OCI-LY7 (cell line): ENCODE measurements around the gene KIF14. TPM values are rescaled to one million over a fixed set of nuclear protein-coding genes. Genes with fewer than 3 reads are reported as not detected.

Source experiments
- BruUV-seq: library from RNA; stranded (reverse); fragments of 400-500 nt; replicated peaks from 2 replicates; lab custom pipeline; 2021; lab: Mats Ljungman, UMichigan
- CTCF ChIA-PET: fragments of 300-600 bp; sonication (Branson Sonifier 250); formaldehyde crosslinking; loops from one replicate; lab custom pipeline; 2022; ENCODE audit warnings: antibody characterized with exemption; ENCODE audit not compliant: unreplicated experiment; lab: Charles Lee
- POLR2A ChIA-PET: fragments of 300-600 bp; sonication (Branson Sonifier 250); formaldehyde crosslinking; loops from one replicate; lab custom pipeline; 2022; ENCODE audit warnings: antibody characterized with exemption; lab: Charles Lee
- DNase-seq: peaks from one replicate; pipeline ENCODE4 v3.0.0-alpha.2; 2015; ENCODE audit warnings: low spot score
- H2AFZ ChIP-seq: fragments of 200-600 bp; sonication (generic), shearing (Covaris generic); 2 replicates; pipeline ENCODE4 v1.6.1; 2014; ENCODE audit warnings: mild to moderate bottlenecking, antibody characterized with exemption, low read length, moderate library complexity
- H3K27ac ChIP-seq: fragments of 200-600 bp; sonication (generic); 2 replicates; pipeline ENCODE4 v1.5.1; 2014; ENCODE audit warnings: mixed run types, low read depth, mild to moderate bottlenecking, moderate library complexity, low read length, inconsistent platforms; ENCODE audit not compliant: poor library complexity, severe bottlenecking
- H3K36me3 ChIP-seq: fragments of 200-600 bp; sonication (generic); 2 replicates; pipeline ENCODE4 v1.6.1; 2014; ENCODE audit warnings: mild to moderate bottlenecking, antibody characterized with exemption, low read length, moderate library complexity, mixed read lengths; ENCODE audit not compliant: insufficient read depth
- H3K4me1 ChIP-seq: fragments of 200-600 bp; sonication (generic); 2 replicates; pipeline ENCODE4 v1.5.1; 2014; ENCODE audit warnings: mild to moderate bottlenecking, low read length; ENCODE audit not compliant: insufficient read depth, poor library complexity, severe bottlenecking
- H3K4me2 ChIP-seq: fragments of 200-600 bp; sonication (generic); 2 replicates; pipeline ENCODE4 v1.6.1; 2014; ENCODE audit warnings: mild to moderate bottlenecking, low read length
- H3K4me3 ChIP-seq: fragments of 200-600 bp; sonication (generic); 2 replicates; pipeline ENCODE4 v1.5.1; 2014; ENCODE audit warnings: mild to moderate bottlenecking, low read depth, low read length; ENCODE audit not compliant: poor library complexity, severe bottlenecking
- H3K79me2 ChIP-seq: fragments of 200-600 bp; sonication (generic); 2 replicates; pipeline ENCODE4 v1.6.1; 2016; ENCODE audit warnings: low read depth, mild to moderate bottlenecking, low read length, moderate library complexity, mixed read lengths; ENCODE audit not compliant: insufficient read depth
- H3K9me2 ChIP-seq: fragments of 200-600 bp; sonication (generic); 2 replicates; pipeline ENCODE4 v1.6.1; 2016; ENCODE audit warnings: mild to moderate bottlenecking, low read length, mixed read lengths; ENCODE audit not compliant: insufficient read depth
- H3K9me3 ChIP-seq: fragments of 200-600 bp; sonication (generic); 2 replicates; pipeline ENCODE4 v1.6.1; 2014; ENCODE audit warnings: mild to moderate bottlenecking, mixed run types, low read length, mixed read lengths
- H4K20me1 ChIP-seq: fragments of 200-600 bp; sonication (generic); 2 replicates; pipeline ENCODE4 v1.6.1; 2014; ENCODE audit warnings: mild to moderate bottlenecking, antibody characterized with exemption, low read length, moderate library complexity, mixed read lengths; ENCODE audit not compliant: insufficient read depth
- CTCF ChIP-seq: fragments of 200-600 bp; sonication (generic); conservative IDR thresholded peaks from 2 replicates; pipeline ENCODE4 v1.5.1; 2014; ENCODE audit warnings: mild to moderate bottlenecking, antibody characterized with exemption, low read length, moderate library complexity, mixed read lengths
- EZH2phosphoT487 ChIP-seq: fragments of 200-600 bp; sonication (generic); IDR thresholded peaks from 2 replicates; pipeline ENCODE4 v1.6.1; 2018; ENCODE audit warnings: low read depth, borderline replicate concordance, mild to moderate bottlenecking, mixed run types, antibody characterized with exemption, low read length, moderate library complexity, mixed read lengths
- intact Hi-C: fragments of 100-400 bp; cut with micrococcal nuclease; formaldehyde crosslinking; loops from one replicate; pipeline ENCODE4 v1.10.0; 2022; ENCODE audit not compliant: unreplicated experiment
- total RNA-seq, 2 experiments: library from RNA; depleted of rRNA in 1 of 2; stranded (reverse); fragments of >200 nt in 1 of 2; shearing (Covaris generic) in 1 of 2; gene quantifications; 2 replicates each; pipeline ENCODE4 v1.2.3, GENCODE V29; 2014 to 2022

KIF14 gene
- total RNA-seq, 2 experiments from 2014 or later: 15.0 to 20.1 TPM

- TF ChIP-seq CTCF: no peak
- no peak for TF ChIP-seq EZH2phosphoT487
- Histone ChIP-seq H3K9me2 (no peaks in the 10 kb centered on the region), H3K36me3 (peaks cover 12% of the 10 kb centered on the region; the same call in 1 of the 2 replicates), H3K79me2 (peaks cover 23% of the 10 kb centered on the region; the same call in 1 of the 2 replicates), H3K4me1 (peaks cover 16% of the 10 kb centered on the region), H3K4me2 (peak overlapping the region; percentile 99), H3K27ac (peak overlapping the region; percentile 70), H3K9me3 (no peaks in the 10 kb centered on the region), H2AFZ (peak overlapping the region; percentile 71), H3K4me3 (peak overlapping the region; percentile 78), H4K20me1 (no peaks in the 10 kb centered on the region)
- TSS peak; percentile 87 for BruUV-seq
- CTCF ChIA-PET: no interaction called here
- POLR2A ChIA-PET: interaction anchor here (0.5 to 4.1 kb wide), 13 partner anchors 9 to 693 kb away, joined by 3 to 27 read pairs (median 3); partner anchors contain the start of gene KIF14
- intact Hi-C loops: loop anchor here (5.0 kb wide), 1 partner anchor 354 kb away; the partner anchor contains the start of gene KIF21B
- no peak for DNase-seq
These were observed 48.2 kb upstream of the KIF14 start for GRCh38 chr1:200668514-200669313.

- intact Hi-C loops: loop anchor here (5.0 kb wide), 1 partner anchor 356 kb away; the partner anchor contains the start of gene KIF21B
- ChIA-PET POLR2A (interaction anchor here (1.0 kb wide), 1 partner anchor 14 kb away, joined by 4 read pairs; no protein-coding TSS in a partner anchor), CTCF (no interaction called here)
- no peak overlapping the region for H3K4me3 ChIP-seq
- peaks cover 21% of the 10 kb centered on the region; the same call in 1 of the 2 replicates for H3K79me2 ChIP-seq
- H3K4me2 ChIP-seq: no peak overlapping the region
- DNase-seq: no peak
- H3K27ac ChIP-seq: no peak overlapping the region
- H3K36me3 ChIP-seq: peaks cover 33% of the 10 kb centered on the region
- no peak for TF ChIP-seq CTCF
- no peak for TF ChIP-seq EZH2phosphoT487
- no peak overlapping the region for H2AFZ ChIP-seq
- BruUV-seq: no TSS peak
- H3K9me3 ChIP-seq: no peaks in the 10 kb centered on the region
- no peaks in the 10 kb centered on the region for H4K20me1 ChIP-seq
- no peaks in the 10 kb centered on the region for H3K9me2 ChIP-seq
- peaks cover 14% of the 10 kb centered on the region for H3K4me1 ChIP-seq
These were observed 45.8 kb upstream of the KIF14 start for GRCh38 chr1:200666309-200666708.
